ENCODE results near the gene SORCS2.

Gene SORCS2

DNA sequence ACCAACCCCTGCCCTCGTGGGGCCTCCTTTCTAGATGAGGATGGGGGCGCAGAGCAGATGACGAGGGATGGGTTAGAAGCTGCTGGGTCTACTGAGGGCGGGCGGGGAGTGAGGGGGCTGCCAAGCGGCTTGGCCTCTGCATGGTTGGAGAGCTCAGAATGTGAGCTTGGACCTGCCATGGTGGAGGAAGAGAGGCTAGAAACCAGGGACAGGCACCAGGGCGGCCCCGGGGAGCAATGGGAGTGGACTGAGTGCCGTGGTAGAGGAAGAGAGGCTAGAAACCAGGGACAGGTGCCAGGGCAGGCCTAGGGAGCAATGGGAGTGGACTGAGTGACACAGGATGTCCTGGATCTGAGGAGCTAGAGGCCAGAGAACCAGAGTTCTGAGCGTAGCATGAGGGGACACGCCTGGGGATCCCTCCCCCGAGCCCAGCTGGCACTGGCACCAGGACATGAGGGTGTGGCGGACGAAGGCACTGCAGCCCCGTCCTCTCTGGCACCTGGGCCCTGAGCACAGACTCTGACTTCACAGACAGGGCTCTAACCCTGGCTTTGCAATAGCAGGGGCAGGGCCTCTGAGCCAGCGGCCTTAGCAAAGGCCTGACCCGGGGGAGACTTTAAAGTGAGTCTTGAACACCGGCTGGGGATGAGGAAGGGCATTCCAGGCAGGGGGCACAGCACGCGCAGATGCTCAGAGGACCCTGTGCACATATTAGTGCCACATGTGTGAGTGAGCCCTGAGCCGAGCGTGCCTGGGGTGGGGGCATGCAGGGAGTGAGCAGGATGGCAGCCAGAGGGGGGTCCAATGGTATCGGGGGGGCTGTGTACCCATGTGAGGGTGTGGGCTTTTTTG is 456.4 kb downstream of the SORCS2 start:
- DNase-seq = no peak

DNA sequence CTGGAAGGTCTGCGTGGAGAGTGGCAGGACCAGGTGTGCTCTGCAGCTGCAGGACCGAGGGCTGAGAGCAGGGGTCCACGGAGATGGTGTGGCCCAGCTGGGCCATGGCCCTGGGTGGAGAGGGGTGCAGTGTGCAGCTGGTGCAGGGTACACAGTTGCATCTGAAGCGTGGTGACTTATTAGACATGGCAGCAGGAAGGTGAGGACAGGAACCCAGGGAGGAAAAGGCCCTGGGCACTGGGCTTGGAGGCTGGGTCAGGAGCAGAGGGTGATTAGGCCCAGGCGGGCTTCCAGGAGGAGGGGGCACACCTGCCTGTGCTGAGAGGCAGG is 457.0 kb downstream of the SORCS2 start:
- DNase-seq = no peak

DNA sequence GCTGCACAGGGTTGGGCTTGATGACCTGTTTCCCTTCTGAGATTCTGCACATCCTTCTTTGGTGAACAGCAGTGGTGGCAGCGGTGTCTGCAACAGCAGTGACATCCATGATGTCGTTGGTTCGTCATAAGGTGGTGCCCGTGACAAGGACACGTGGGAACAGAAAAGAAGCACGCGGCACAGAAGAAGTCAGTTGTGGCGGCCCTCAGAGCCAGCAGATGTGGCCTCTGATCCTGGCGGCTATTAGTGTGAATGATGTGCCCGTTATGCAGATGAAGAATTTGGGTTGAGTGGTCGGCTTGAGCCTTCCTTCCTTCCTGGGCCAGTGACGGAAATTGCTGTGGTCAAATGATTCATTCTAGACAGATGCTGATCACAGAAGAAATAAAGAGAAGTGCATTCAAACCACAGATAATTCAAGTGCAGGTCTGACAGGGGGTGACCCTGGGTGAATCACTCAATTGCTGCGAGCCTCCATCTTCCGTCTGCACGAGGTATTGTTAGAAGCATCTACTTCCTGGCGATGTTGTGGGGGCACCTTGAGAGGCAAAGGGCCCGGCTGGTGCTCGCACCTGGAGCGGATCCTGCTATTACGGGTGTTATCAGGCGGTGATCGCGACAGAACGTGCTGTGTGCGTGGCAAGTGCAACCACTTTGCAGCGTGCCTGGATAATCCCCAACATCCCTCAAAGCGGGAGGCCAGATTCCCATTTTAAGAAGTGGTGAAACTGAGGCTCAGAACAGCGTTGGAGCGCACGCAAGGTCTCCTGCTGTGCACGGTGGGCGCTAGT is 457.6 kb downstream of the SORCS2 start:
- peak; percentile 75 to 94 for DNase-seq

DNA sequence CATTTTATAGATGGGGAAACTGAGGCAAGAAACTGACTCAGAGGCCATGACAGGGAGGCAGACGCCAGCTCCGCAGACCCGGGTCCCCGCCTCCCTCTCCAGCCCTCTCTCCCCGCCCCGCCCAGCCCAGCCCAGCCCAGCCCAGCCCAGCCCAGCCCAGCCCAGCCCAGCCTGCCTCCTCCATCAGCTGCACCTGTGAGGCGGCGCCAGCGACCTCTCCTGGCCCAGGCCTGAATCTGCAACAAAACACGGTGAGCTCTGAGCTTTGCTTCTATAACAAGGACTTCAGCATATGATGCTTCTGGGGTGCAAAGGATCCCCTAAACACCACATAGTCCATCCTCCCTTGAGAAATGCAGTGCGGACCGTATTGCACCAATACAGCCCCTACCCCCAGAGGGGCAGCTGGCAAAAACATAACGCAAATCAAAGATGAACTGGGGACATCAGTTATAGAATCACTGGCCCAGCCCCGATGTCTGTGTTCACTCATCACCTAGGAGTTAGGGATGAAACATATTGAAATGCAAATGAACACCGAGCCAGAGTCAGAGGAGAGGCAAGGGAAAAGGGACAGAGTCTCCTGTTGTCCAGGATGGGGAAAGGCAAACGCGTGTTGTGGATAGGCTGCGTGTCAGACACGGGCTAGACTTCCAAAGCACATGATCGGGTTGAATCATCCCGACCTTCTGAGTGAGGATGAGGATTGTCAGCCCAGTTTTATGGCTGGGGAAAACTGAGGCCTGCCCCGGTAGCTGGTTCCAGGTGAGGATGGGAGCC is 458.5 kb downstream of the SORCS2 start:
- DNase-seq = no peak

DNA sequence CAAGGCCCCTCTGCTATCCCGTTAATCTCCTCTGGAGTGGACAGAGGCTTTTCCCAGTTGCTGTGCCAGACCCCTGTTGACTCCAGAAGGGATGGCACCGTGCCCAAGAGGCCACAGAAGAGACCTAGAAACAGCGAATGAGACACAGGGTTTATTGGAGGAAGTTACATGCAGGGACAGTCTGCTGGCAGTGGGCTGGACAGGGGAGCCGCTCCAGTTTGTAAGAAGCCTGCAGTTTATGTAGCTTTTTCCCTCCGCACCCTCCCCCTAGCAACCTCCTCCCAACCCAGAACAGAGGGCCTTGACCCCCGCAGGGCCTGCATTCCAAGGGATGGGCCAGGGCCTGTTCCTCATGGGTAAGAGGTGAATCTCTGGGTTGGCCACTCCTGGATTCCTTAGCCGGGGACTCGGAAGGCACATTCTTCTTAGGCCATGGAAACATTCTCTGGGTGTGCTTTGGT is 459.2 kb downstream of the SORCS2 start:
- no peak for DNase-seq

DNA sequence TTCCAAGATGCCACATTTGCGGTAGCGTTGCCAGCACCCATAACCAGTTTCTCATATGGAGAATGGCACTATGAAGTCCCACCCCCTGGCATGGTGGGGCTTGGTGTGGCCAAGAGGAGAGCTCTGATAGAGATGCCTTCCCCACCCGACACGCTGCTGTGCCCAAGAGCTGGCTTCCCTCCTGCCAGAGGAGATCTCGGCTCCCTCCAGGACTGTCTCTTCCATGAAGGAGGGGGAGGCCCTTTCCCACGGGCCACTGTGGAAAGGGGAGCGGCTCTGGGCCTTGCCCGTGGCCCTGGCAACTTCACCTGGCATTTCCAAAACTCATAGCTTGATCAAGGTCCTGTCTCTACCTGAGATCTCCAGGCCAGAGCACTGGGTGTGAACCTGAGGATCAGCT is 459.7 kb downstream of the SORCS2 start:
- DNase-seq = no peak

DNA sequence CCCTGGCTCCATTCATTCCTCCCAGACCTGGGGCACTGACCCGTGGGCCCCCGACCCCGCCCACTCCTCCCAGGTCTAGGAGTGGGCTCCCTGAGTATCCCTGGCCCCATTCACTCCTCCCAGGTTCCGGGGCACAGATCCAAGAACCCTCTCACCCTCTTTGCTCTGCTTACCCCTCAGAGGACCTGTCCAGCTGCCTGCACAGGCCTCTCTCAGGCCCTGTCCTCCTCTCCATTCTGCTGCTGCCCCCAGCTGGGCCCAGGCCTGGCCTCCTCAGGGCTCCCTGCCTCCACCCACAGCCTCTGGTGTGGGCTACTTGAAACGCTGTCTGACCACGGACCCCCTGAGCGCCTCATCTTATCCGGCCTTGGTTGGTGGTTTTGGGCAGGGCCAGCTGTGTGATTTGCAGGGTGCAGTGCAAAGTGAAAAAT is 460.1 kb downstream of the SORCS2 start:
- DNase-seq = no peak

DNA sequence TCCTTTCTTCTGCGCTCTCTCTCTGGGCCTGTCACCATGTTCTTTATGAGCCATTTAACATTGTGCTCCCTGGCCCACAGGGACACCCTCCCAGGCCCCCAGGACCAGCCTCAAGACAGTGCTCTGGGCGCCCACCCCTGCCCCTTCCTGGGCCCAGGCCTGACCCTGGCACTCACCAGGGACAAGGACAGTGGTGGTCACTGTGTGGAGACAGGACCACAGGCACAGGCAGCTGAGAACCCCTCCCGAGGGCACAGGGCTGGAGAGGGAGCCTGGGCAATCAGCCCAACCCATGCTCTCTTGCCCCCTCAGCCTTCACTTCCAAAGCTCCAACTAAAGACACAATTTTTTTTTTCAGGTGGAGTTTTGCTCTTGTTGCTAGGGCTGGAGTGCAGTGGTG is 460.6 kb downstream of the SORCS2 start:
- no peak for DNase-seq

DNA sequence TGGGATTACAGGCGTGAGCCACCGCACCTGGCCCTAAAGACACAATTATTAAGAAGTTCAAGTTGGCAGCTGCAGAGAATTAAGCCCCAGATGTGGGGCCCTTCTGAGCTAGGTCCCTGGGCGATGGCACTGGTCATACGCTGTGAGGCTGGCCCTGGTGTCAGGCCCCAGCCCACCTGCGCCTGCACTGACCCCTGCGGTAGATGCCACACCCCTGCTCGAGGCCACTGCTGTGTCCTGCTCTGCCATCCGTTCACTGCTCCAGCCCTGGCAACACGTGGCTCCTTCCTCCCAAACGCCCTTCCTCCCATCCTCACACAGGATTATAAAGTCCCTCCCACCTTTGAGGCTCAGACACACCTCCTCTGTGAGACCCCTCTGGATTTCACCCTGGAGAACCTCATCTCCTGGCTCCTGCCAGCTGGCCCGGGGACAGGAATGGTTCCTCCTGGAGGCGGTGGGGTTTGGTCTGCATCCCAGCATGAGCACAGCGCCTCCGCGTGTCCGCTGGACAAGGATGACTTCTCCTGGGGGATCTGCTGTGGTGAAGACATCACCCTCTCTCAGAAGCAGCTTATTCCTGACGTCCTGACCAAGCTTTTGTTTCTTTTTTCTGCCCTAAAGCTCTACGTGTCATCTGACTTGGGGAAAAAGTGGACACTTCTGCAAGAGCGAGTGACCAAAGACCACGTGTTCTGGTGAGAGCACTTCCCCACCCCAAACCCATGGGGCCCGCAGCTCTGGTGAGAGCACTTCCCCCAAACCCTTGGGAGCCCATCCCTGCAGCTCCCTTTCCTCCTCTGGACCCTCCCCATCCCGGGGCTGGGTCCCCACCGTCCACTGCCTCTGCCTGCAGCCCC is 461.4 kb downstream of the SORCS2 start:
- no peak for DNase-seq

DNA sequence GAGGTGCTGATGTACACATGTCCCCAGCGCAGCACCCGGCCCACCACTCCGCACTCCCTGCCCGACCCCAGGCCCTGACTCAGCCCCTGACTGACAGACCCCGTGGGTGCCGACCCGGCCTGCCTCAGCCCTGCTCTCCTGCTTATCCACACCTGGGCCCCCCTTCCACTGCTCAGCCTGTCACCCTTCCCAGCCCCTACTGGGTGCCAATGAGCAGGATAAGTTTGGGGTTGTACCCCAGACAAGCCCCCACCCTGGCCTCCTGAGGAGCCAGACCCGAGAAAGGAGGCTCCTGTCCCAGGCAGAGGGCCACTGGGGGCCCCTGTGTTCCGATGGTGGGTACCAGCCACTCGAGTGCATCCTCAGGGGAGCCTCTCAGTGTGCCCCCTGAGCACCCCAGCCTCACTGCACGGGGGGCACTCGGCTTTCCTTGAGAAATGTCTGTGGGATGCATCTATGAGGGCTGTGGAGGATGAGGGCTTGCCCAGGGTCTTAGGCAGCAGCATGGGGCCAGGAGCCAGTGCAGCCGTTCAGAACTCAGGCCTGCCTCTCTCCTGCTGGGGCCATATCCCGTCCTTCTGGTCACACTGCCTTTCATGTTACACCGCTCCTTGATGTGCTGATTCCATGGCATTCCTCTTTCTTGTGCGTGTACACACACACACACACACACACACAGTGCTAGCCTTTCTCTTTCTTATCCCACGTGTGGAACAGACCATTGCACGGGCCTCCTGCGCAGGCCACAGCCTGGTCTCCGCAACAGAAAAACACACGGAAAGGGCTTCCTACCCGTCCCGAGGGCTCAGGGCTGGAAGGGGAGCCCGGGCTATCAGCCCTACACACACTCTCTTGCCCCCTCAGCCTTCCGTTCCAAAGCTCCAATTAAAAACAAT is 462.5 kb downstream of the SORCS2 start:
- no peak for DNase-seq

DNA sequence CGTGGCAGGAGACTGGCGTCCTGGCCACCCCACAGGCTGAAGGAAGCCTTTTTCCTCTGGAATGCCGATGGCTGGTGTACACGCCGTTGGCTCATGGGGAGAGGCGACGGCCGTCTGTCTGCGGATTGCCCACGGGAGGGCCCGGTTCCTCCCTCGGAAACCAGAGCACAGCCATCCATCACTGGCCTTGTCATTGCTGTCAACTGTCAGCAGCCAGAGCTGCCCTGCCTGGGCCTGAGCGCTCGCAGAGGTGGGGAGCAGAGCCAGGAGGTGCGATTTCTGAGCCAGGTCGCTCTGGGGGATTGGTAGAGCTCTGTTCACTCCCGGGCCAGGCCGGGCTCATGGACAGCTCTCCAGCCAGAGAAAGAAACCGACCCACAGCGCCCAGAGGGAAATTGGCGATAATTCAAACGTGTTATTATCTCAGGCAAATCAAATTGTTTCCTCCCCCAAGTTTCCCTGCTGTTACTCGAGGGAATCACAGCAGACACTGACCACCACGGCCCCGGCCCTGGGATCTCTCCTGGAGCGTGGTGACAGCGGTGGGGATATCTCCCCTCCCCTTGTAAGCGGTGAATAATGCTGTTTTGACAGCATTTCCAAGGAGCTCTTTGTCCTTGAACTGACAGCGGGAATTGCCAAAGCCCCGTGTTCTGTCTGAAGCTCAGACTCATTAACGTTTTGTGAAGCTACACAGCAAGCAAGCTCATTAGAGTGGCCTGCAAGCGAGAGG is 463.3 kb downstream of the SORCS2 start:
- DNase-seq = peak in 1 of 2 donors; percentile 8

DNA sequence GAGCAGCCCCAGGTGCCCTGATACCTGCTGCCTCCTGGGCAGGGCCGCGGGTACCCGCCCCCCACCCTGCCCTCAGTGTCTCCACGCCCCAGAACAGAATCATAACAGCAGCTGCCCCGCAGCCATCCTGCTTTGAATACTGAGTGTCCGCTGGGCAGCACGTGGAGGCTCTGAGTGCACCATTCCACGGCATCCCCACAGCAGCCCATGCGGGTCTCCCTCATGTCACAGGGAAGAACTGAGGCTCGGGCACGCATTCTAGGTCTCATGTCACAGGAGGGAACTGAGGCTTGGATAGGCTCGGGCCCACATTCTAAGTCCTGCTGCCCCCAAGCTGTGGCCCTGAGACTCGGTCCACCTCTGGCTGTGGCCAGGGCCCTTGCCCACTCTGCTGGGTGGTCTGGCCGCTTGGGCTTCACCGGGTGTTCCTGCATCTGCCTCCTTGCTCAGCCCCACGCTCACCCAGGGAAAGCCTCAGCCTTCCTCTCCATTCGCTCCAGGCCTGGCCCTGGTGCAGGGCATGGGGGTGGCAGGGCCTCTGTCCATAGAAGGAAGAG is 464.0 kb downstream of the SORCS2 start:
- DNase-seq = no peak

DNA sequence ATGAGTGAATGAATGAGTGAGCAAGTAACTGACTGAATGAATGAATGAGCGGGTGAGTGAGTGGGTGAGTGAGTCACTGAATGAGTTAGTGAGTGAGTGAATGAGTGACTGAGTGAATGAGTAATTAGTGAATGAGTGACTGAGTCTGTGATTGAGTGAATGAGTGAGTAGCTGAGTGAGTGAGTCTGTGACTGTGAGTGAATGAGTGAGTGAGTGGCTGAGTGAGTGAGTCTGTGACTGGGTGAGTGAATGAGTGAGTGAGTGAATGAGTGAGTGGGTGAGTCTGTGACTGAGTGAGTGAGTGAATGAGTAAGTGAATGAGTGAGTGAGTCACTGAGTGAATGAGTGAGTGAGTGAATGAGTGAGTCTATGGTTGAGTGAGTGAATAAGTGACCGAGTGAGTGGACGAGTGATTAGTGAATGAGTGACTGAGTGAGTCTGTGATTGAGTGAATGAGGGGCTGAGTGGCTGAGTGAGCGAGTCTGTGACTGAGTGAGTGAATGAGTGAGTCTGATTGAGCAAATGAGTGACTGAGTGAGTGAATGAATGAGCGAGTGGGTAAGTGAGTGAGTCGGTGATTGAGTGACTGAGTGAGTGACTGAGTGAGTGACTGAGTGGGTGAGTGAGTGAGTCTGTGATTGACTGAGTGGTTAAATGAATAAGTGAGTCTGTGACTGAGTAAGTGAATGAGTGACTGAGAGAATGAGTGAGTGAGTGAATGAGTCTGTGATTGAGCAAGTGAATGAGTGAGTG is 465.4 kb downstream of the SORCS2 start:
- DNase-seq = no peak

DNA sequence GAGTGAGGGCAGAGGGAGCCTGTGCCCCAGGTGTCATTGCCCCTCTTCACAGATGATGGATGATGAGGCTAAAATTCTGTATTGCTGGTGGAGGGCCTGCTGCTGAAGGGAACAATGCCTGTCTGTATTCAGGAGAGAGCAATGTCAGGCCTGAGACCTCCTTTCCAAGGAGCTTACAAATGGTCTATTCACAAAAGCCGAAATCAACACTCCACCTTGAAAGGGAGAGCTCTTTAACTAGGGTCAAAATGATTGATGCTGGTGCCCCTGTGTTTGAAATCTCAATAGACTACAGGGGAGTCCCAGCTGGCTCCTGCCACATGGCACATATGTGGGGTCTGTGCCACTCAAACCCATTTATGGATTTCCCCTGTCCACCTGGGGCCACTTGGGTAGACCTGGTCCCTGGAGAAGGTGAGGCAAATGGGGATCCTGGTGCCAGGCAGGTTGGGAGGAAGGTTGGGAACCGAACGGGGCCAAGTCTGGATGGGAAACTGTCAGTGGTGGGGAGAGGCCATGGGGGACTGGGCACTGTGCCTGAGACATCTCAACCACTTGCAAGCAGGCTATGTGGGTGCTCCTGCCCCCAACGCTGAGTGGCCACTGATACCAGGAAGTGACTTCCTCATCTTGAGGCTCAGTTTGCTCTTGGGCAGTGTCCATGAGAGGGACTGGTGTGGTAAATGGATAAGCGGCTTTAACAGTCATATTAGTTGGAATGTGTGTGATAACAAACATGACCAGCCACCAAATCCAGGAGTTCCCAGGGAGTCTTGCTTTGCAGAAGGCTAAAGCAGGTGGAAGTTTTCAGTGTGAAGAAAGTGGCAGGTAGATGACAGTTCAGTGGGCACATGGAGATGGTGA is 466.2 kb downstream of the SORCS2 start:
- DNase-seq = no peak

DNA sequence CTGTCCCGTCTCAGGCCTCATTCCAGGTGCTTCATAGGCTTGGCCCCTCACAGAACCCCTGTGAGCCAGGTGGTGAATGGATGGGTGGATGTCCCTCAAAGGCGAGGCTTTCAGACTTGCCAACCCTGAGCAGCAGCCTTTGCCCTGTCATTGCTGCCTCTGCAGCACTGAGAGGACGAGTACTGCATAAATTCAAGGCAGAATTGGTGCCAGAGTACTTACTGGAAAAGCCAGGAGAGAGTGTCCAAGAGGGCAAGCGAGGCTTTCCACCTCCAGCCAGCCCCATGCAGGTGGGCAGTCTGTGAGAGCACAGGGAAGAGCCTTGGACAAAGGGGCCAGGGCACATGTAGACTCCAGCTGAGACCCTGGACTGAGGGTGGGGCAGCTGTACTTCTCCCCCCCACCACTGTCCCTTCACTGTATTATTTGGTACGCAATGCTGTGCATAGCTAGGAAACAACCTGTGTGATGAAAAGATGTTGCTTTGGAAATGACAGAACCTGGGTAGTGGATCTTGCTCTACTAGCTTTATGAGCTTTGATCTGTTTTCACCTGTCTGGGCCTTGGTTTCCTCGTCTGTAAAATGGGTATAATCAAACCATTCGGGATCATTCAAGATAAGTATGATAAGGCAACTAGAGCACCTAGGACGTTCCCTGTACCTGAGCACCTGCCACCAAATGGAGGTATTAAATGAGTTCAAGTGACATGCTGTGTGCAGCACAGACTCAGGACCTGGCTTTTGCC is 467.3 kb downstream of the SORCS2 start:
- no peak for DNase-seq

DNA sequence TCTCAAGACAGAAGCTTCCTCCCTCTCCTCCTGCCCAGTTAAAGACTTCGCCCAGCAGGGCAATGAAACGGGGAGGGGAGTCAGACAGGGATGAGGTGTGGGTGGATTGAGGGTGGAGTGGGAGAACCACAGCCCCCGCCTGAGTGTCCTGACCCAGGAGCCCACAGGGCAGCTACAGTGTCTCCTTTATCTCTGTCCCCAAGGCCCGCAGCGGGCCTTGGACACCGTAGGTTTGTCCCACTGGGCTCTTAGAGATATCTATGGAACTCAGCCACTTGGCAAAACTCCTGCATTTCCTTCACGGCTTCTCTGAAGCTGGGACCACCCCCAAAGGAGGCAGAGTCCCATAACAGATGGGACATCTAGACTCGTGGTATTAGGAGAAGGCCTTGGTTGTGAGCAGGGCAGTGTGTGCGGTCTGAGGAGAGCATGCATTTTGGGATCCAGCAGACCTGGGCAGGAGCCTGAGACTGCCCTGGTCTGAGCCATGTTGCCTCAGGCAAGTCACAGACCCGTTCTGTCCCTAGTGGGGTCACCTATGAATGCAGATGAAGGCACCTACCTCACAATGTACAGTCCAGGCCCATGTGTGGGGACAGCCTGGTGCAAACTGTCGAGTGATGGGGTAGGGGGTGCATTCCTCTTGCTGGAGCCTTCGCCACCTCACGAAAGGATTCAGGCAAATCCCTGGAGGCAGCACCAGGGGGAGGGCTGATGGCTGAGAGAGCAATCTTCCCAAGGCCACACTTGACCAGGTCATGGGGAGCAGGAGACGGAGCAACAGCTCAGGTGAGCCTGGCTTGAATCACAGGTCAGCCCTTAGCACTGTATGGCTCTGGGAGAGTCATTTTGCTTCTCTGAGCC is 468.1 kb downstream of the SORCS2 start:
- no peak for DNase-seq
